MCF 10A (cell line): Measurements from ENCODE around the gene MCM9. TPM values are rescaled to one million over a fixed set of nuclear protein-coding genes. Genes with fewer than 3 reads are reported as not detected.

ENCODE experiments used
- BruUV-seq: library from RNA; stranded (reverse); fragments of 400-500 nt; replicated peaks from 2 replicates; lab custom pipeline; 2021; lab: Mats Ljungman, UMichigan
- CTCF ChIA-PET: fragments of 300-600 bp; sonication (Branson Sonifier 250); formaldehyde crosslinking; extraction: SDS; loops from one replicate; lab custom pipeline; 2021; ENCODE audit warnings: antibody characterized with exemption, inconsistent platforms; lab: Yijun Ruan, JAX
- POLR2A ChIA-PET: fragments of 300-600, 350-650 bp; sonication (Branson Sonifier 250); formaldehyde crosslinking; extraction: SDS; loops from one replicate; lab custom pipeline; 2020; ENCODE audit warnings: antibody characterized with exemption, inconsistent platforms; lab: Yijun Ruan, JAX
- DNase-seq: peaks from one replicate; pipeline ENCODE4 v3.0.0-alpha.2; 2018; ENCODE audit not compliant: unreplicated experiment
- H3K27ac Mint-ChIP-seq: one replicate; pipeline ENCODE4 v1.8.0; 2022; ENCODE audit warnings: mild to moderate bottlenecking, low read depth, mixed read lengths; ENCODE audit not compliant: unreplicated experiment
- H3K27me3 Mint-ChIP-seq: one replicate; pipeline ENCODE4 v1.8.0; 2022; ENCODE audit warnings: mixed read lengths; ENCODE audit not compliant: insufficient read depth, unreplicated experiment
- H3K36me3 Mint-ChIP-seq: one replicate; pipeline ENCODE4 v1.8.0; 2022; ENCODE audit warnings: mild to moderate bottlenecking, moderate library complexity, mixed read lengths; ENCODE audit not compliant: insufficient read depth, unreplicated experiment
- H3K4me1 Mint-ChIP-seq: one replicate; pipeline ENCODE4 v1.8.0; 2022; ENCODE audit warnings: mixed read lengths; ENCODE audit not compliant: insufficient read depth, unreplicated experiment
- H3K4me3 Mint-ChIP-seq: one replicate; pipeline ENCODE4 v1.8.0; 2022; ENCODE audit warnings: mild to moderate bottlenecking, moderate library complexity, mixed read lengths; ENCODE audit not compliant: unreplicated experiment
- H3K9me3 Mint-ChIP-seq: one replicate; pipeline ENCODE4 v1.8.0; 2022; ENCODE audit warnings: mixed read lengths; ENCODE audit not compliant: unreplicated experiment
- intact Hi-C: fragments of 100-400 bp; cut with micrococcal nuclease; formaldehyde crosslinking; loops from 2 replicates; pipeline ENCODE4 v1.14.1; 2022
- total RNA-seq: library from RNA; stranded (reverse); gene quantifications from 2 replicates; pipeline ENCODE4 v1.2.3, GENCODE V29; 2022
- TF ChIP-seq, protein P1 (sequence below): fragments of 200-600 bp; IDR thresholded peaks from one replicate; pipeline ENCODE4 v1.8.0; 2022; ENCODE audit warnings: antibody characterized with exemption, mild to moderate bottlenecking; ENCODE audit not compliant: unreplicated experiment

The MCM9 gene
- total RNA-seq, 1 experiment from 2014 or later, result 13.0 TPM

DNA sequence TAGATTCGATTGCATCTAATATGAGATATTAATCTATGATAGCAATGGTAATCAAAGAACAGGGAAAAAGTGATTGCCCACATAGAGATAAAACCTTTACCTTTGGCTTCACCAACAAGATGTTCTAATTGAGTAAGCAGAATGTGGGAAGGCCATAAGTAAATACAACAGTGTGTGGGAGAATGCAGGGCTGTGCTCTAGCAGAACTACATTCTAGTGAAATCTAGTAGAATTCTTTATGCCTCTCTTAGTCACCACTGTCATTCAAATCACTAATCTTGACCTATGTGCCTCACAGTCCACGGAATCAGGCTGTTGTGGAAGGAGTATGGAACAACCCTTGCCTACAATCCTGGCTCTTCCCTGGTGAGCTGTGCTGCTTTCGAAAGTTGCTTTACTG, 30.4 kb upstream of the MCM9 start:
- ChIA-PET CTCF (interaction anchor here (1.1 to 13.3 kb wide), 3 partner anchors 11 to 189 kb away, joined by 3 to 420 read pairs (median 4); no protein-coding TSS in a partner anchor), POLR2A (interaction anchor here (1.3 kb wide), 1 partner anchor 12 kb away, joined by 3 read pairs; no protein-coding TSS in a partner anchor)
- H3K9me3 Mint-ChIP-seq, result no peaks in the 10 kb centered on the region
- H3K27me3 Mint-ChIP-seq, result no peaks in the 10 kb centered on the region
- DNase-seq, result no peak
- BruUV-seq, result no TSS peak
- no peaks in the 10 kb centered on the region for H3K36me3 Mint-ChIP-seq
- H3K4me1 Mint-ChIP-seq, result no peaks in the 10 kb centered on the region
- H3K27ac Mint-ChIP-seq, result no peak overlapping the region
- no peak overlapping the region for H3K4me3 Mint-ChIP-seq
- TF ChIP-seq, protein P1, sequence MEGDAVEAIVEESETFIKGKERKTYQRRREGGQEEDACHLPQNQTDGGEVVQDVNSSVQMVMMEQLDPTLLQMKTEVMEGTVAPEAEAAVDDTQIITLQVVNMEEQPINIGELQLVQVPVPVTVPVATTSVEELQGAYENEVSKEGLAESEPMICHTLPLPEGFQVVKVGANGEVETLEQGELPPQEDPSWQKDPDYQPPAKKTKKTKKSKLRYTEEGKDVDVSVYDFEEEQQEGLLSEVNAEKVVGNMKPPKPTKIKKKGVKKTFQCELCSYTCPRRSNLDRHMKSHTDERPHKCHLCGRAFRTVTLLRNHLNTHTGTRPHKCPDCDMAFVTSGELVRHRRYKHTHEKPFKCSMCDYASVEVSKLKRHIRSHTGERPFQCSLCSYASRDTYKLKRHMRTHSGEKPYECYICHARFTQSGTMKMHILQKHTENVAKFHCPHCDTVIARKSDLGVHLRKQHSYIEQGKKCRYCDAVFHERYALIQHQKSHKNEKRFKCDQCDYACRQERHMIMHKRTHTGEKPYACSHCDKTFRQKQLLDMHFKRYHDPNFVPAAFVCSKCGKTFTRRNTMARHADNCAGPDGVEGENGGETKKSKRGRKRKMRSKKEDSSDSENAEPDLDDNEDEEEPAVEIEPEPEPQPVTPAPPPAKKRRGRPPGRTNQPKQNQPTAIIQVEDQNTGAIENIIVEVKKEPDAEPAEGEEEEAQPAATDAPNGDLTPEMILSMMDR, result no peak
- intact Hi-C loops, result loop anchor here (10.0 kb wide), 1 partner anchor 681 kb away; no protein-coding TSS in a partner anchor

DNA sequence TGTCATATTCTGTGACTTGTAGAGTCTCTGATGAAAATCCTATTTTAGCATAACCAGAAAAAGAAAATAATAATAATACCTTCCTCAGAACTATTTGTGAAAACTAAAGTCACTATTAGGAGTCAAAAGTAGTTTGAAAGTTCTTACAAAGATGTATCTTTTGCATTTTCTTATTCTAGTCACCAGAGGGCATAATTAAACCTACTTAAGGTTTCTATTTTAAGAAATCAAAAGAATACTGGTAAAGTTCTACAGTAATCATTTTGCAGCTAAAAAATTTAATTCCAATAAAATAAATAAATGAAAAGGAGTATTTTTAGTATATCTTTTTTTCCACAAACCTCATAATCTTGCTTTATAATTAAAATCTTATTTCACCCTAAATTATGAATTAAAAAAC, 28.0 kb upstream of the MCM9 start:
- Mint-ChIP-seq H3K4me3 (no peak overlapping the region), H3K36me3 (no peaks in the 10 kb centered on the region), H3K27ac (no peak overlapping the region), H3K4me1 (no peaks in the 10 kb centered on the region), H3K27me3 (no peaks in the 10 kb centered on the region), H3K9me3 (no peaks in the 10 kb centered on the region)
- no TSS peak for BruUV-seq
- CTCF ChIA-PET, result interaction anchor here (0.7 to 13.3 kb wide), 11 partner anchors 8 to 681 kb away, joined by 3 to 420 read pairs (median 3); no protein-coding TSS in a partner anchor
- intact Hi-C loops, result loop anchor here (1.0 to 10.0 kb wide), 3 partner anchors 147 to 678 kb away; partner anchors contain the start of gene MAN1A1
- POLR2A ChIA-PET, result interaction anchor here (0.8 to 2.8 kb wide), 3 partner anchors 69 to 147 kb away, joined by 3 to 16 read pairs (median 3); partner anchors contain the start of gene ASF1A
- peak; percentile 12 for DNase-seq
- TF ChIP-seq, protein P1, result no peak

- ChIA-PET CTCF (interaction anchor here (0.9 to 1.4 kb wide), 2 partner anchors 16 to 150 kb away, joined by 4 to 6 read pairs; no protein-coding TSS in a partner anchor), POLR2A (interaction anchor here (0.7 kb wide), 1 partner anchor 383 kb away, joined by 3 read pairs; no protein-coding TSS in a partner anchor)
- intact Hi-C loops, result loop anchor here (5.0 to 10.0 kb wide), 2 partner anchors 387 to 675 kb away; partner anchors contain the start of gene MAN1A1
- no peak overlapping the region for H3K4me3 Mint-ChIP-seq
- DNase-seq, result no peak
- H3K4me1 Mint-ChIP-seq, result no peaks in the 10 kb centered on the region
- H3K27me3 Mint-ChIP-seq, result no peaks in the 10 kb centered on the region
- TF ChIP-seq, protein P1, result no peak
- no peaks in the 10 kb centered on the region for H3K36me3 Mint-ChIP-seq
- no peak overlapping the region for H3K27ac Mint-ChIP-seq
- no TSS peak for BruUV-seq
- H3K9me3 Mint-ChIP-seq, result no peaks in the 10 kb centered on the region
Observed at GRCh38 chr6:118959903-118960302, 24.9 kb upstream of the MCM9 start.

DNA sequence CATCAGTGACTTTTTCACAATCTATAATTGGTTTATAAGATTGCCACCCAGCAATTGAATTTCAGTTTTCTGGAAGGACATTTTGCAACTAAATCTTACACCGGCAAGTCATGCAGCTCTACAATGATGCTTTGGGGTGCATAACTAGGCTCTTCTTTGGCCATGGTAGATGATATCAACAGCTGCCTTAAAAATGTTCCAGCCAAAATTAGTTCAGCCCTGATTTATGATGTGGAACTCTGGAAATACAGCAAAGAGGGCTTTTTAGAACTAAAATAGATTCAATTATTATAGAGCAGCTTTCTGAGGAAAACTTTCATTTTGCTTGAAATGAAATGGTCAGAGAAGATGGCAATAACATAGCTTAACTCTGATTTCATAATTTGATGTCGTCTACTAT, 18.4 kb upstream of the MCM9 start:
- POLR2A ChIA-PET, result no interaction called here
- H3K27ac Mint-ChIP-seq, result no peak overlapping the region
- no peaks in the 10 kb centered on the region for H3K9me3 Mint-ChIP-seq
- H3K36me3 Mint-ChIP-seq, result no peaks in the 10 kb centered on the region
- CTCF ChIA-PET, result interaction anchor here (1.4 to 2.1 kb wide), 2 partner anchors 157 to 162 kb away, joined by 6 to 8 read pairs; no protein-coding TSS in a partner anchor
- no TSS peak for BruUV-seq
- H3K27me3 Mint-ChIP-seq, result no peaks in the 10 kb centered on the region
- DNase-seq, result no peak
- intact Hi-C loops, result no loop called here
- TF ChIP-seq, protein P1, result no peak
- no peak overlapping the region for H3K4me3 Mint-ChIP-seq
- no peaks in the 10 kb centered on the region for H3K4me1 Mint-ChIP-seq
